Endometrial microvascular endothelial cells (primary cell): ENCODE measurements around the gene PTPN6. TPM values are rescaled to one million over a fixed set of nuclear protein-coding genes. Genes with fewer than 3 reads are reported as not detected.

Source experiments
- in situ Hi-C: cut with HindIII; loops from 2 replicates; pipeline ENCODE4 v1.10.0; 2017; ENCODE audit warnings: low sequenced_read_pairs, low pct_unique_long_range_greater_than_20kb; ENCODE audit errors: inconsistent ontology term
- total RNA-seq: library from RNA; depleted of rRNA; stranded (reverse); fragments of >200 nt; gene quantifications from one replicate; pipeline ENCODE4 v1.2.3, GENCODE V29; 2015; ENCODE audit errors: inconsistent ontology term

The PTPN6 gene
- total RNA-seq, 1 donor from 2014 or later = 0.09 TPM

DNA sequence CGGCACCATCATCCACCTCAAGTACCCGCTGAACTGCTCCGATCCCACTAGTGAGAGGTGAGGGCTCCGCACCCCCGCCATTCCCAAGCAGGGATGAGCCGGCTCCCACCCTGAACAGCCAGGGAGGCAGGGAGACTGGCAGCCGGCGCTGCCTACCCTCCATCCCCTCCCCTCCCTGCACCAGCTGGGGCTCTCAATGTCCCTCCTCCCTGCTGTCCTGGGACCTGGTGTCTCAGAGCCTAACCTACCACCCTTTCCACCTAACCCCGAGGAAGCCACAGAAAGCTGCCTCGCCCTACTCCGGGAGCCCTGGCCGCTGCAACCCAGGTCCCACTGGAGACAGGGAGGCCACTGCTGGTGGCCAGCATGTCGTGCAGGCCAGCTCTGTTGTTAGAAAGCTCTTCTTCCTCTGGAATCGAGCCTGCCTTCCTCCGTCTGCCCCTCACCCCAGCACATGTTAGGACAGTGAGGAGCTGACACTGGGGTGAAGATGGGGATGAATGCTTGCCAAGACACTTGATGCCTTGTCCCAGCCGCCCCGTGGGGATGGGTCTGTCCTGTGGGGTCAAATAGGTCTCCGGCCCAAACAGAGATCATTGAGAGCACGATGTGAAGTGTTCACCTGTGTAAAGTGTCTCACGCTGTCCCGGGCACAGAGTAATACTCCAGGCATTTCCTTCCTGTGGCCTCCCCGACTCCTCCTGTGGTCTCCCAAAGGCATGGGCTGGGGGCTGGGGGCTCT is 1.1 kb downstream of the PTPN6 start:
- in situ Hi-C loops = no loop called here

- in situ Hi-C loops = no loop called here
Observed at GRCh38 chr12:6952863-6953441, 1.8 kb downstream of the PTPN6 start.

GRCh38 chr12:6953442-6954315 is 2.5 kb downstream of the PTPN6 start:
- in situ Hi-C loops = no loop called here

DNA sequence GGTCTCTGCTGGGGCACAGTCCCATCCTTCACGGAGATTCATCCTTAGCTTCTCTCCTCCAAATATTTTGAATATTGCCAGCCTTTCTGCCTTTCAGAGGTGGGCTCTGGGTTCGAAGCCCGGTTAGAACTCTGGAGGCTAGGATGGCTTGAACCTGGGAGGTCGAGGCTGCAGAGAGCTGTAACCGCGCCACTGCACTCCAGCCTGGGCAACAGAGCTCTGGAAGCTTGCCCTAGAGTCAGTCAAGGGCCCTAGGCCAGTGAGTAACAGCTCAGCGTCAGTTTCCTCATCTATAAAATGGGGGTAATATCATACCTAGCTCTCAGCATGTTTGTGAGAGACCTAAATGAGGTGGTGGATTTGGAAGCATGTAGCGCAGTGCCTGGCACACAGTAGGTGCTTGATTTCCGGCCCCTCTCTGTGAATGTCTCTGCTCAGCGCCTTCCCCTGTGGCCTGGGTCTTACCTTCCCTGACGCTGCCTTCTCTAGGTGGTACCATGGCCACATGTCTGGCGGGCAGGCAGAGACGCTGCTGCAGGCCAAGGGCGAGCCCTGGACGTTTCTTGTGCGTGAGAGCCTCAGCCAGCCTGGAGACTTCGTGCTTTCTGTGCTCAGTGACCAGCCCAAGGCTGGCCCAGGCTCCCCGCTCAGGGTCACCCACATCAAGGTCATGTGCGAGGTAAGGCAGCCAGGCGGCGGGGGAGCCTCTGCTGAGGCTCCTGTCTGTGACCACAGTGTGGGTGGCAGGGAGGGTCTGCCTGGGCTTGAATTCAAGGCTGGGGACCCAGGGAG is 3.4 kb downstream of the PTPN6 start:
- in situ Hi-C loops = no loop called here

- in situ Hi-C loops = no loop called here
Observed at GRCh38 chr12:6955108-6956020, 4.2 kb downstream of the PTPN6 start.

DNA sequence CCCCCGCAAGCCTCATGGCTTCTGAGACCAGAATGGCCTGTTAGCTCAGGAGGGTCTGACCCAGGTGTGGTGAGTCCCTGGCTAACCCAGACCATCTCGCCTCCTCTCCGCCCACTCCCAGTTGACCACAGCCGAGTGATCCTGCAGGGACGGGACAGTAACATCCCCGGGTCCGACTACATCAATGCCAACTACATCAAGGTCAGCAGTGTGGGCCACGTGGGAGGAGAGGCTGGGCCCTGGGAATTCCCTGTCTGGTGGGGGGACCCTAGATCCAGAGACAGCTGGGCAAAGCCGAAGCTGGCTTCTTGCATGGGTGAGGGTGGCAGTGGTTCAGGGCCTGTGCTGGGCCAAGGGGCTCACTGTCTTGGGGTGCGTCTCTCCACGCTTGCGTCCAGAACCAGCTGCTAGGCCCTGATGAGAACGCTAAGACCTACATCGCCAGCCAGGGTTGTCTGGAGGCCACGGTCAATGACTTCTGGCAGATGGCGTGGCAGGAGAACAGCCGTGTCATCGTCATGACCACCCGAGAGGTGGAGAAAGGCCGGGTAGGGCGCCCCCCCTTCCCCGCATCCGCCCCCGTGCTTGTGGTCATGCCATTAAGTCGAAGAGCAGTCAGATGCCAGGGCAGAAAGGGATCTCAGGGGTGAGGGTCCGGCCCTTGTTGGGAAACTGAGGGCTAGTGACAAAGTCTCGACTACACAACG is 5.0 kb downstream of the PTPN6 start:
- in situ Hi-C loops = no loop called here

DNA sequence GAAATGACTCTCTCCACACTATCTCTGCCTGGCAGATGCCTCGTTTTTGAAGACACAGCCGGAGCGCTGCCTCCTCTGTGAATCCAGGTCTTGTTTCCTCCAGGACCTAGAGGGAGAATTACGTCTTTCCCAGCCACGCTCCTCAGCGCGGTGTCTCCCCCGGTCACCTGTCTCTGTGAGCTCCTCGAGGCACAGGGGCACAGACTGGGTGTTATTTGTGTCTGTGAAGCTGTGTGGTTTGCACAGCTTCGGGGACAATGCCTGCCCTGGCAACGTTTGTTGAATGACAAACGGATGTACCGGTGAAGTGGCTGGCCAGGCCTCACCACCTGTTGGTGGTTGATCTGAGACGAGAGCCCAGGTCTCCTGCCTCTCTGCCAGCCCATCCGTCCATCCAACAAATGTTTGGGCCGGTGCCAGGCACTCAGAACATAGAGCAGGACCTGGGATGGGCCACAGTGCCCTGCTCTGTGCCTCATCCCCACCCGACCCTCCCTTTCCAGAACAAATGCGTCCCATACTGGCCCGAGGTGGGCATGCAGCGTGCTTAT is 6.1 kb downstream of the PTPN6 start:
- in situ Hi-C loops = no loop called here

GRCh38 chr12:6957741-6958608 is 6.8 kb downstream of the PTPN6 start:
- in situ Hi-C loops = no loop called here

- in situ Hi-C loops = no loop called here
Observed at GRCh38 chr12:6958609-6959057, 7.5 kb downstream of the PTPN6 start.

DNA sequence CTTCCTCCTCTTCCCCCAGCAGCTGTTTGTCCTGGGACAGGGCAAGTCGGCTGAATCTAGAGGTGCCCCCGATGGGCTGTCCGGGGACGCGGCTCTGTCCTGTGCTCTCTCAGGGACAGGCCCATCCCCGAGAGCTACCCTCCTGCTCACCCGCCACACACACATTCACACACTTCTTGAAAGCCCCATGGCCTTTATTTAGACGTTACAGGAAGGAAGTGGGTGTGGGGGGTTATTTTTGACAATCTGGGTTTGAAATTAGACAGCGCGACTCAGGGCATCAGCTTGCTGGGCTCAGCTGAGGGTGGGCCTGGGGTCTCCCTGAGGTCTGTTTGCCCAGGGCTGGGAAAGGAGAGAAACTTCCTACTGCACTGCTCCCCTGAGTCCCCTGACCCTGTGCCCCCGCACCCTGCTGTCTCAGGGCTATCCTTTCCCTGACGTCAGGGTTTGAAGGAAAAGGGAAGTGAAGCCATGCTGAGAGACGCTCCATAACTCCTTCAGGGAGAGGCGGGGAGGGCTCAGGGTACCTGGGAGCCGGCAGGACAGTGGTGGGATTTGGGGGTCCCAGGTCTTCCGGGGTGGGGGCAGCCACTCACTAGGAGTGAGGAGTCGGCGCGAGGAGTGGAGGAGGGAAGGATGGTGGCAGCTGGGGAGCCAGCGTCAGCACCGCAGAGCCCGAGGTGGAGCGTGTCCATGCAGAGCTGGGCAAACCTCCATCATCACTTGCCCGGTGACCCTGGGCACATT is 8.1 kb downstream of the PTPN6 start:
- in situ Hi-C loops = no loop called here

DNA sequence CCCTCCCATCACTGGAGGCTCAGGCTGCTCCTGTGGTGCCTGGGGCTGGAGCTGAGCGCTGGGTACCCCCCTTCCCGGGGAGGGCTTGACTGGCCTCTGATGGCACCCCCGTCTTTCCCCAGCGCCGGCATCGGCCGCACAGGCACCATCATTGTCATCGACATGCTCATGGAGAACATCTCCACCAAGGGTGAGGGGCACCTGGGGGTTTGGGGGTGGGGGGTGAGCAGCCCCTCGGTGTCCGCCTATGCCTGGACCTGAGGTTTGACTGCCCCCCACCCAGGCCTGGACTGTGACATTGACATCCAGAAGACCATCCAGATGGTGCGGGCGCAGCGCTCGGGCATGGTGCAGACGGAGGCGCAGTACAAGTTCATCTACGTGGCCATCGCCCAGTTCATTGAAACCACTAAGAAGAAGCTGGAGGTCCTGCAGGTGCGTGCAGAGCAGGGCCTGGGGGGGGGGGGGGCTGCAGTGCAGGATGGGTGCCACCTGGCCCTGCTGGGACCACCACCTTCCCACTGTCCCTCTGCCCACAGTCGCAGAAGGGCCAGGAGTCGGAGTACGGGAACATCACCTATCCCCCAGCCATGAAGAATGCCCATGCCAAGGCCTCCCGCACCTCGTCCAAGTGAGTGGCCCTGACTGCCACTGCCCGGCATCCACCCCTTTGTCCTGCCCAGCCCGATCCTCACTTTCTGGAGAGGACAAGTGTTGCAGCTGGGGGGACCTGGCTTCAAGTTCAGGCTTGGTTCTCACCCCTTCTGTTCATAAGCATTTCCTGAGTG is 8.8 kb downstream of the PTPN6 start:
- in situ Hi-C loops = no loop called here

DNA sequence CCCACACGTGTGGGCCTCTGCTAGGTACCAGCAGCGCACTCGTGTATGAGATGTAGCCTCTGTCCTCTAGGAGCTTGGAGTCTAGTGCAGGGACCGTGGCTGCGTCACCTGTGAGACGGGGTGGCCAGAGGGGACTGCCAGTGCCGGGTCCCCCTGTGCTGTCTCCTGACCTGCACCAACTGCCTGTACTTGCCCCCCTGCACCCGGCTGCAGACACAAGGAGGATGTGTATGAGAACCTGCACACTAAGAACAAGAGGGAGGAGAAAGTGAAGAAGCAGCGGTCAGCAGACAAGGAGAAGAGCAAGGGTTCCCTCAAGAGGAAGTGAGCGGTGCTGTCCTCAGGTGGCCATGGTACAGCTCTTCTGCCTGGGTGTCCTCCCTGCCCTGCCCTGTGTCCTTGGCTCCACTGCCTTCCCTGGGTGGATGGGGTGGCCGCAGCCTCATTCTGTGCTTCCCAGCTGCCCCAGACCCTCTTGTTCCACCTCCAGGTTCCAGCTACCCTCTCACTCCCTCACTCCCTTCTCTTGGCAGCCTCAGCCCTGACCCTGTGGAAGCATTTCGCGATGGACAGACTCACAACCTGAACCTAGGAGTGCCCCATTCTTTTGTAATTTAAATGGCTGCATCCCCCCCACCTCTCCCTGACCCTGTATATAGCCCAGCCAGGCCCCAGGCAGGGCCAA is 9.6 kb downstream of the PTPN6 start:
- in situ Hi-C loops = no loop called here

DNA sequence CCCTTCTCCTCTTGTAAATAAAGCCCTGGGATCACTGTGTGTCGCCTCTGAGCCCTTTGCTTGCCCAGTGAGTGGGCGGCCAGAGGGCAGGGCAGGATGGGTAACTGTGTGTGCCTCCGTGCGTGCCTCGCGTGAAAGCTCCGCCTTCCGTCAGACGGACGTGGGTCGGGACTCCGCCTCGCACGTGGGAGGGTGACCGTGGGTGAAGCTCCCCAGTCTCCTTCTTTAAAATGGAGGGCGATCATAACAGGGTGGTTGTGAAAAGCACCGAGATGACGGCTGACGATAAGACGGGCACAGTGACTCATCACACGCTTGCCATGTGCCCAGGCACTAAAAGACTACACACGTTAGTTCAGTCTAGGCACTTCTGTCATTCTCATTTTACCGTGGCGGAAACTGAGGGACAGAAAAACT is 10.1 kb downstream of the PTPN6 start:
- in situ Hi-C loops = no loop called here

DNA sequence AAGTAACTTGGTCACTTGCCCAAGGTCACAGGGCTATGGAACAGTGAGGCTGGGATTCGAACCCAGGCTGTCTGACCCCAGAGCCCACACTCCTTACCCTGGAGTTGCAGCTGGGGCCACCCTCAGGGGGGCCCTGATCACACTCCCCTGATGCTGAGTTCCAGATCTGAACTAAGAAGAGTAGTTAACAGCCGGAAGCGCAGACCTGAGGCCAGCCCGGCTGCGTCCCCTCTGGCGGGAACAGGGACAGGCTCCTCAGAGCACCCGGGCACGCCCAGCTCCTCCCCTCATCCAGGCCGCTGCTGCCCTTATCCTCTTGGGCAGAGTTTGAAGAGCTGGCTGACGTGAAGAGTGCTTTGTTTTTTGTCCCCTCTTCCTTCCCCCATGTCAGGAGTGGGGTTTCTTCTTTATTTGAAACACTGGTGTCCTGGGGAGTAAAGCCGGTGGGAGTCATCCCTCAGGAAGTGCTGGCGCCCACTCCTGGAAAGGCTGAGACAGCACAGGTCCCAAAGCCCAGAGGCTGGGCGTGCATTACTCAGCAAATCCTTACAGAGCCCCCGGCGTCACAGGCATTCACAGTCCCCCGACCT is 10.6 kb downstream of the PTPN6 start:
- in situ Hi-C loops = no loop called here
